SU-DHL-6 (cell line): Measurements from ENCODE around the gene MPHOSPH8.

ENCODE experiments used
- CTCF ChIP-seq: fragments of 200-600 bp; sonication (generic); IDR thresholded peaks from one replicate; pipeline ENCODE4 v1.5.1; 2017; ENCODE audit warnings: antibody characterized with exemption, mild to moderate bottlenecking, low read length, moderate library complexity; ENCODE audit not compliant: insufficient read depth, poor library complexity, severe bottlenecking
- EZH2phosphoT487 ChIP-seq: fragments of 200-600 bp; sonication (generic), shearing (Covaris generic); conservative IDR thresholded peaks from 2 replicates; pipeline ENCODE4 v1.6.1; 2018; ENCODE audit warnings: mild to moderate bottlenecking, antibody characterized with exemption, low read length, moderate library complexity, mixed read lengths

GRCh38 chr13:19597523-19597922 is 35.9 kb upstream of the MPHOSPH8 start:
- TF ChIP-seq CTCF (no peak), EZH2phosphoT487 (no peak)
